Fibroblast of villous mesenchyme (primary cell): ENCODE measurements around the gene NR2F2. TPM values are rescaled to one million over a fixed set of nuclear protein-coding genes. Genes with fewer than 3 reads are reported as not detected.

Experiments
- DNase-seq: peaks from one replicate; pipeline ENCODE4 v3.0.0-alpha.2; 2010; ENCODE audit warnings: low read depth
- H3K4me3 ChIP-seq: 2 replicates; pipeline ENCODE4 v1.5.1; 2011; ENCODE audit warnings: low read depth, mild to moderate bottlenecking, low read length
- CTCF ChIP-seq: IDR thresholded peaks from 2 replicates; pipeline ENCODE4 v1.5.1; 2012; ENCODE audit warnings: low read depth, mild to moderate bottlenecking, low read length; ENCODE audit not compliant: insufficient read depth
- total RNA-seq: library from RNA; depleted of rRNA; stranded (reverse); fragments of >200 nt; gene quantifications from 2 replicates; pipeline ENCODE4 v1.2.3, GENCODE V29; 2012

NR2F2 gene
- total RNA-seq, 1 donor: 96.3 TPM

- TF ChIP-seq CTCF: no peak
- DNase-seq: peak; percentile 56
Observed at GRCh38 chr15:96331945-96332636, 1.6 kb downstream of the NR2F2 start.

GRCh38 chr15:96332637-96333121 lies 2.2 kb downstream of the NR2F2 start:
- TF ChIP-seq CTCF: no peak
- peak; percentile 48 for DNase-seq
- H3K4me3 ChIP-seq: peak overlapping the region; percentile 90

More at GRCh38 chr15:96331945-96332636, 1.6 kb downstream of the NR2F2 start:
- H3K4me3 ChIP-seq: peak overlapping the region; percentile 90

- peak; percentile 63 for DNase-seq
- no peak for TF ChIP-seq CTCF
- H3K4me3 ChIP-seq: peak overlapping the region; percentile 90
Observed at GRCh38 chr15:96333131-96334016, 2.9 kb downstream of the NR2F2 start.

GRCh38 chr15:96334017-96334704 lies 3.7 kb downstream of the NR2F2 start:
- peak overlapping the region; percentile 90 for H3K4me3 ChIP-seq
- DNase-seq: peak; percentile 26
- no peak for TF ChIP-seq CTCF

GRCh38 chr15:96334705-96335410 lies 4.4 kb downstream of the NR2F2 start:
- TF ChIP-seq CTCF: no peak

More at GRCh38 chr15:96334705-96335410, 4.4 kb downstream of the NR2F2 start:
- peak; percentile 30 for DNase-seq
- peak overlapping the region; percentile 90 for H3K4me3 ChIP-seq
